Stomach (tissue), 9 donors: Measurements from ENCODE around the gene TBX5. TPM values are rescaled to one million over a fixed set of nuclear protein-coding genes. Genes with fewer than 3 reads are reported as not detected.

Experiments
- DNase-seq, 2 donors: peaks; one replicate each; pipeline versions ENCODE4 v3.0.0 to v3.0.0-alpha.2; 2013 to 2019
- H3K27ac ChIP-seq, 5 donors: fragments of 200-600 bp in 4 of 5; sonication (generic) in 4 of 5; one replicate each; pipeline ENCODE4 v1.5.1; 2013 to 2019; ENCODE audit warnings: mild to moderate bottlenecking in 1 of 5, moderate library complexity in 1 of 5
- H3K27me3 ChIP-seq, 3 donors: fragments of 200-600 bp; sonication (generic); one replicate each; pipeline ENCODE4 v1.5.1; 2017 to 2019; ENCODE audit warnings: mixed run types in 1 of 3
- H3K36me3 ChIP-seq, 4 donors: fragments of 200-600 bp; sonication (generic); 1 replicate in 3 of 4; 2 replicates in 1 of 4; pipeline ENCODE4 v1.5.1; 2016 to 2019
- H3K4me1 ChIP-seq, 4 donors: fragments of 200-600 bp; sonication (generic); one replicate each; pipeline ENCODE4 v1.5.1; 2016 to 2019
- H3K4me3 ChIP-seq, 4 donors: fragments of 200-600 bp; sonication (generic) in 3 of 4; one replicate each; pipeline ENCODE4 v1.5.1; 2016 to 2019; ENCODE audit warnings: mild to moderate bottlenecking in 1 of 4
- H3K9me3 ChIP-seq, 4 donors: fragments of 200-600 bp; sonication (generic); one replicate each; pipeline ENCODE4 v1.5.1; 2016 to 2019
- CTCF ChIP-seq, 7 experiments: fragments of 450-650 bp in 4 of 7; fragments of 200-600 bp in 3 of 7; sonication (generic) in 3 of 7; IDR thresholded peaks; one replicate each; pipeline ENCODE4 v1.5.1; 2016 to 2019; ENCODE audit warnings: antibody characterized with exemption in 7 of 7, control low read depth in 2 of 7, mild to moderate bottlenecking in 1 of 7
- EP300 ChIP-seq: sonication (generic); formaldehyde crosslinking; IDR thresholded peaks from one replicate; pipeline ENCODE4 v1.6.1; 2017; ENCODE audit warnings: antibody characterized with exemption
- POLR2A ChIP-seq, 4 donors: fragments of 450-650 bp; IDR thresholded peaks; one replicate each; pipeline ENCODE4 v1.6.1; 2016; ENCODE audit warnings: antibody characterized with exemption in 4 of 4, control low read depth in 2 of 4, mild to moderate bottlenecking in 1 of 4, moderate library complexity in 1 of 4
- POLR2AphosphoS5 ChIP-seq, 3 donors: sonication (generic); formaldehyde crosslinking; IDR thresholded peaks; one replicate each; pipeline ENCODE4 v1.6.1; 2016; ENCODE audit warnings: antibody characterized with exemption in 3 of 3
- WGBS, 5 donors: extraction: QIAGEN DNeasy Blood & Tissue Kit in 3 of 5; methylation state at CpG; one replicate each; pipeline versions ENCODE4 v1.1.5 to v1.1.7; 2013 to 2018; 5-methylcytosine and 5-hydroxymethylcytosine counted together
- intact Hi-C: fragments of 100-400 bp; cut with DNase I; formaldehyde crosslinking; loops from one replicate; pipeline ENCODE4 v1.15.1; 2023; ENCODE audit warnings: low total_unique reads
- polyA plus RNA-seq, 3 donors: library from polyadenylated mRNA; stranded (reverse); fragments of 200-250 nt; gene quantifications; one replicate each; pipeline ENCODE4 v1.2.3, GENCODE V29; 2013
- total RNA-seq, 5 donors: library from RNA; depleted of rRNA; stranded (reverse); fragments of >200 nt; gene quantifications; one replicate each; pipeline versions ENCODE4 v1.1.0 to v1.2.3, GENCODE V29; 2014 to 2016
- donor health status: healthy with polysubstance abuse.
- donor health status: Bipolar disorder and iron deficiency.
- donor health status: healthy.

Gene TBX5
- total and polyA plus RNA-seq, 8 donors = 0.35 TPM; not detected in 7

DNA sequence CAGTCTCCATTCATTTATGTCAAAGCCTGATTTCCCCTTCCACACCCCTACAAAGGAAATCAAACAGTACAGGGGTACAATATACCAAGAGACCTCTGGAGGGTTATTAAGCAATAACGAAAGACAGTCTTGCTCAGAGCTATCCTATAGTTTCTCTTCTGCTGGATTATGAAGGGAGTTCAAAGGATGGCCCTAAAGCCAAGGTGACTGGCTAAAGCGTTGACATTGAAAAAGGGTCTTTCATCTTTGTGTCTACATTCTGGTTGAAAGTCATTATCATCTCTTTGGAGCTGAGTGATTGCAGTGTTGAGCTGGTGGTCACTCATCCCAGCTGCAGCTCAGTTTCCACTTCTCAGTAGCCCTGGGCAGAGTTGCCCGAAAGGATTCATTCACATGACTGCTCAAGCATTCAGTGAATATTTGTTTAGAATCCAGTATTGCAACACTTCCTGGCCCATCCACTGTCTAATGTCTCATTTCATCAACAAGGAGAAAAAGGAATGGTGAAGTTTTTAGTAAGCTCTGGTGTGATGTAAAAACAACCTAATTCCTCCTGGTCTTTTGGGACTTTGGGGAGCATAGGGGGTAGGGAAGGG, 19.2 kb upstream of the TBX5 start:
- TF ChIP-seq POLR2A (IDR thresholded peaks at IDR 0.05) (no peak), CTCF (IDR thresholded peaks at IDR 0.05) (no peak), EP300 (no peak), POLR2AphosphoS5 (IDR thresholded peaks at IDR 0.05) (no peak)
- H3K27ac ChIP-seq = no peak overlapping the region
- H3K36me3 ChIP-seq = no peaks in the 10 kb centered on the region
- no peaks in the 10 kb centered on the region for H3K4me1 ChIP-seq
- intact Hi-C loops = no loop called here
- WGBS, 5 donors = 38 to 81% (median 48%) methylated on average over 3 of the region's 3 CpGs
- no peak for DNase-seq
- H3K27me3 ChIP-seq = peaks cover 0 to 57% (median 2%) of the 10 kb centered on the region in 3 donors
- no peaks in the 10 kb centered on the region for H3K9me3 ChIP-seq
- no peak overlapping the region for H3K4me3 ChIP-seq

GRCh38 chr12:114420944-114421335, 15.0 kb upstream of the TBX5 start:
- Histone ChIP-seq H3K9me3 (no peaks in the 10 kb centered on the region), H3K27ac (no peak overlapping the region), H3K27me3 (peaks cover 0 to 77% (median 22%) of the 10 kb centered on the region in 3 donors), H3K4me3 (no peak overlapping the region), H3K36me3 (no peaks in the 10 kb centered on the region), H3K4me1 (no peaks in the 10 kb centered on the region)
- intact Hi-C loops = no loop called here
- no peak for DNase-seq
- no peak for TF ChIP-seq EP300
- TF ChIP-seq POLR2A (IDR thresholded peaks at IDR 0.05) = no peak
- no peak for TF ChIP-seq CTCF (IDR thresholded peaks at IDR 0.05)
- no peak for TF ChIP-seq POLR2AphosphoS5 (IDR thresholded peaks at IDR 0.05)
- 57 to 74% (median 63%) methylated on average over 4 of the region's 4 CpGs for WGBS, 5 donors

DNA sequence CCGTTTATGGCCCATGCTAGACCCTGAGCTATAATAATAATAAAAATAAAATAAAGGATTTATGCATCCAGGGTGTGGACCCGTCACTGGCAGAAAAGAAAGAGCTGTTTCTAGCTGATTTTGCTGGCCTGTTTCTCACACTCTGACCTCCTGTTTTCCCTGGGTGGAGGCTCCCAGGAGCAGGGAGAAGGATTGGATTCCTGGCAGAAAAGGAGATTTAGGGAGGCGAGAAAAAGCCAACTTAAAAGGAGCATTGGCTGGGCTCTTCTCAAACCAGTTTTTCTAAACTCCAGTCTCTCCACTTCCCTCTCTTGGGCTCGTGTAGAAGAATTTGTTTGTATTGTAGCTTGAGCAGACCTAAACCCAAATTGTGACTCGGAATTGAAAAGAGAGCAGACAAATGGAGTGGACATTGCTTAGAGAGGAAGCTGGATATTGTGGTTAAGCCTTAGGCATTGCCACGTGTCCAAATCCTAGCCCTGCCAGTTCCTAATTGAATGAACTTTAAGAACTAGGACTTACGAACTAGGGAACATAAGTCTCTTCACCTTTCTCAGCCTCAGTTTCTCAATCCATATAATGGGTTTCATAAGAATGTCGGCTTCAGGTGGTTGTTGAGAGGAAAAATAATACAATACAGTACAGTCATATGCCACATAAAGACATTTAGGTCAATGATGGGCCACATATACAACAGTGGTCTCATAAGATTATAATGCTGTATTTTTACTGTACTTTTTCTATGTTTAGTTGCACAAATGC, 14.4 kb upstream of the TBX5 start:
- no peak for DNase-seq
- Histone ChIP-seq H3K4me1 (no peaks in the 10 kb centered on the region), H3K36me3 (no peaks in the 10 kb centered on the region), H3K4me3 (no peak overlapping the region), H3K9me3 (no peaks in the 10 kb centered on the region), H3K27ac (no peak overlapping the region), H3K27me3 (peaks cover under 1 to 77% (median 27%) of the 10 kb centered on the region in 3 donors)
- TF ChIP-seq EP300 (no peak), POLR2A (IDR thresholded peaks at IDR 0.05) (no peak), POLR2AphosphoS5 (IDR thresholded peaks at IDR 0.05) (no peak), CTCF (IDR thresholded peaks at IDR 0.05) (no peak)
- 48 to 57% (median 55%) methylated on average over 8 of the region's 8 CpGs for WGBS, 5 donors
- intact Hi-C loops = no loop called here

- Histone ChIP-seq H3K27me3 (peaks cover 29 to 98% (median 71%) of the 10 kb centered on the region in 3 donors), H3K36me3 (no peaks in the 10 kb centered on the region), H3K27ac (no peak overlapping the region), H3K4me3 (no peak overlapping the region), H3K9me3 (no peaks in the 10 kb centered on the region), H3K4me1 (no peaks in the 10 kb centered on the region)
- WGBS, 5 donors = 30 to 63% (median 56%) methylated on average over 4 of the region's 4 CpGs
- no peak for DNase-seq
- TF ChIP-seq POLR2AphosphoS5 (IDR thresholded peaks at IDR 0.05) (no peak), POLR2A (IDR thresholded peaks at IDR 0.05) (no peak), EP300 (no peak), CTCF (IDR thresholded peaks at IDR 0.05) (no peak)
- intact Hi-C loops = no loop called here
Measured at GRCh38 chr12:114416028-114416427, 10.1 kb upstream of the TBX5 start.
